ENCODE measurements around the gene ZDHHC18. TPM values are rescaled to one million over a fixed set of nuclear protein-coding genes. Genes with fewer than 3 reads are reported as not detected.

The ZDHHC18 gene
- total and polyA plus RNA-seq, 2 of the 8 experiments (the other 6 are each of a cell fraction or from before 2014, with no cell fraction given) = 29.7 to 49.8 TPM

DNA sequence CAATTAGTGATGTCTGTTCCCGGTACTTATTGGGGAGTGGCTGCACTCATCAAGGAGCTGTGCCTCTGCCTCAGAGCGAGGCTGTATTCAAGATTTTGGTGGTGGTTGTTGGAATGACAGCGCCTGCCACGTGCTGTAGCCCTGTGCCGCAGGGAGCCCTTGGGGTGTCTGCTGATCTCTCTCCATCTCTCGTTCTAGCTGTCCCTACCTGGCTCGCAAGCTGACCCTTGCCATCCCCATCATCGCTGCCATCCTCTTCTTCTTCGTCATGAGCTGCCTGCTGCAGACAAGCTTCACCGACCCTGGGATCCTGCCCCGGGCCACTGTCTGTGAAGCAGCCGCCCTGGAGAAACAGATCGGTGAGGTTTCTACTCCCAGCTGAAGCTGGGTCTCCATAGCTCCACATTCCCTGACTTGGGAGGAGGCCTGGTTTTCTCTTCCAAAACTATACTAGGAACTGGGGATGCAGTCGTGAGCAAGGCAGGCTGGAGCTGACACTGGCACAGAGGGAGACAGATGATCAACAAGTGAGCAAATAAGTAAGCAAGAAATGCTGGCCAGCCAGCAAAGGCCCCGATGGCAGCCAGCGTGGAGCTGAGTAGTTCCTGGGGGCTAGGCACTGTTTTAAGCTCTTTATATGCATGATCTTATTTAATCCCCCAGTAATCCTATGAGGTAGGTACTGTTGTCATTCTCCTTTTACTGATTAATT, 5.9 kb downstream of the ZDHHC18 start (continued):
- TF ChIP-seq, protein P1, sequence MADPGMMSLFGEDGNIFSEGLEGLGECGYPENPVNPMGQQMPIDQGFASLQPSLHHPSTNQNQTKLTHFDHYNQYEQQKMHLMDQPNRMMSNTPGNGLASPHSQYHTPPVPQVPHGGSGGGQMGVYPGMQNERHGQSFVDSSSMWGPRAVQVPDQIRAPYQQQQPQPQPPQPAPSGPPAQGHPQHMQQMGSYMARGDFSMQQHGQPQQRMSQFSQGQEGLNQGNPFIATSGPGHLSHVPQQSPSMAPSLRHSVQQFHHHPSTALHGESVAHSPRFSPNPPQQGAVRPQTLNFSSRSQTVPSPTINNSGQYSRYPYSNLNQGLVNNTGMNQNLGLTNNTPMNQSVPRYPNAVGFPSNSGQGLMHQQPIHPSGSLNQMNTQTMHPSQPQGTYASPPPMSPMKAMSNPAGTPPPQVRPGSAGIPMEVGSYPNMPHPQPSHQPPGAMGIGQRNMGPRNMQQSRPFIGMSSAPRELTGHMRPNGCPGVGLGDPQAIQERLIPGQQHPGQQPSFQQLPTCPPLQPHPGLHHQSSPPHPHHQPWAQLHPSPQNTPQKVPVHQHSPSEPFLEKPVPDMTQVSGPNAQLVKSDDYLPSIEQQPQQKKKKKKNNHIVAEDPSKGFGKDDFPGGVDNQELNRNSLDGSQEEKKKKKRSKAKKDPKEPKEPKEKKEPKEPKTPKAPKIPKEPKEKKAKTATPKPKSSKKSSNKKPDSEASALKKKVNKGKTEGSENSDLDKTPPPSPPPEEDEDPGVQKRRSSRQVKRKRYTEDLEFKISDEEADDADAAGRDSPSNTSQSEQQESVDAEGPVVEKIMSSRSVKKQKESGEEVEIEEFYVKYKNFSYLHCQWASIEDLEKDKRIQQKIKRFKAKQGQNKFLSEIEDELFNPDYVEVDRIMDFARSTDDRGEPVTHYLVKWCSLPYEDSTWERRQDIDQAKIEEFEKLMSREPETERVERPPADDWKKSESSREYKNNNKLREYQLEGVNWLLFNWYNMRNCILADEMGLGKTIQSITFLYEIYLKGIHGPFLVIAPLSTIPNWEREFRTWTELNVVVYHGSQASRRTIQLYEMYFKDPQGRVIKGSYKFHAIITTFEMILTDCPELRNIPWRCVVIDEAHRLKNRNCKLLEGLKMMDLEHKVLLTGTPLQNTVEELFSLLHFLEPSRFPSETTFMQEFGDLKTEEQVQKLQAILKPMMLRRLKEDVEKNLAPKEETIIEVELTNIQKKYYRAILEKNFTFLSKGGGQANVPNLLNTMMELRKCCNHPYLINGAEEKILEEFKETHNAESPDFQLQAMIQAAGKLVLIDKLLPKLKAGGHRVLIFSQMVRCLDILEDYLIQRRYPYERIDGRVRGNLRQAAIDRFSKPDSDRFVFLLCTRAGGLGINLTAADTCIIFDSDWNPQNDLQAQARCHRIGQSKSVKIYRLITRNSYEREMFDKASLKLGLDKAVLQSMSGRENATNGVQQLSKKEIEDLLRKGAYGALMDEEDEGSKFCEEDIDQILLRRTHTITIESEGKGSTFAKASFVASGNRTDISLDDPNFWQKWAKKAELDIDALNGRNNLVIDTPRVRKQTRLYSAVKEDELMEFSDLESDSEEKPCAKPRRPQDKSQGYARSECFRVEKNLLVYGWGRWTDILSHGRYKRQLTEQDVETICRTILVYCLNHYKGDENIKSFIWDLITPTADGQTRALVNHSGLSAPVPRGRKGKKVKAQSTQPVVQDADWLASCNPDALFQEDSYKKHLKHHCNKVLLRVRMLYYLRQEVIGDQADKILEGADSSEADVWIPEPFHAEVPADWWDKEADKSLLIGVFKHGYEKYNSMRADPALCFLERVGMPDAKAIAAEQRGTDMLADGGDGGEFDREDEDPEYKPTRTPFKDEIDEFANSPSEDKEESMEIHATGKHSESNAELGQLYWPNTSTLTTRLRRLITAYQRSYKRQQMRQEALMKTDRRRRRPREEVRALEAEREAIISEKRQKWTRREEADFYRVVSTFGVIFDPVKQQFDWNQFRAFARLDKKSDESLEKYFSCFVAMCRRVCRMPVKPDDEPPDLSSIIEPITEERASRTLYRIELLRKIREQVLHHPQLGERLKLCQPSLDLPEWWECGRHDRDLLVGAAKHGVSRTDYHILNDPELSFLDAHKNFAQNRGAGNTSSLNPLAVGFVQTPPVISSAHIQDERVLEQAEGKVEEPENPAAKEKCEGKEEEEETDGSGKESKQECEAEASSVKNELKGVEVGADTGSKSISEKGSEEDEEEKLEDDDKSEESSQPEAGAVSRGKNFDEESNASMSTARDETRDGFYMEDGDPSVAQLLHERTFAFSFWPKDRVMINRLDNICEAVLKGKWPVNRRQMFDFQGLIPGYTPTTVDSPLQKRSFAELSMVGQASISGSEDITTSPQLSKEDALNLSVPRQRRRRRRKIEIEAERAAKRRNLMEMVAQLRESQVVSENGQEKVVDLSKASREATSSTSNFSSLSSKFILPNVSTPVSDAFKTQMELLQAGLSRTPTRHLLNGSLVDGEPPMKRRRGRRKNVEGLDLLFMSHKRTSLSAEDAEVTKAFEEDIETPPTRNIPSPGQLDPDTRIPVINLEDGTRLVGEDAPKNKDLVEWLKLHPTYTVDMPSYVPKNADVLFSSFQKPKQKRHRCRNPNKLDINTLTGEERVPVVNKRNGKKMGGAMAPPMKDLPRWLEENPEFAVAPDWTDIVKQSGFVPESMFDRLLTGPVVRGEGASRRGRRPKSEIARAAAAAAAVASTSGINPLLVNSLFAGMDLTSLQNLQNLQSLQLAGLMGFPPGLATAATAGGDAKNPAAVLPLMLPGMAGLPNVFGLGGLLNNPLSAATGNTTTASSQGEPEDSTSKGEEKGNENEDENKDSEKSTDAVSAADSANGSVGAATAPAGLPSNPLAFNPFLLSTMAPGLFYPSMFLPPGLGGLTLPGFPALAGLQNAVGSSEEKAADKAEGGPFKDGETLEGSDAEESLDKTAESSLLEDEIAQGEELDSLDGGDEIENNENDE (IDR thresholded peaks at IDR 0.05; ENCODE audit: insufficient replicate concordance, low read length) = no peak
- TF ChIP-seq NRF1 (IDR thresholded peaks at IDR 0.05; ENCODE audit: low read depth, low read length) = no peak
- TF ChIP-seq YY1 (IDR thresholded peaks at IDR 0.05; ENCODE audit: low read depth, low read length) = no peak
- no peak for TF ChIP-seq PHF8 (conservative IDR thresholded peaks at IDR 0.05; ENCODE audit: low read depth, low read length)
- no peak for TF ChIP-seq POLR2AphosphoS5 (IDR thresholded peaks at IDR 0.05; ENCODE audit: low read depth, low read length)
- TF ChIP-seq, protein P2, sequence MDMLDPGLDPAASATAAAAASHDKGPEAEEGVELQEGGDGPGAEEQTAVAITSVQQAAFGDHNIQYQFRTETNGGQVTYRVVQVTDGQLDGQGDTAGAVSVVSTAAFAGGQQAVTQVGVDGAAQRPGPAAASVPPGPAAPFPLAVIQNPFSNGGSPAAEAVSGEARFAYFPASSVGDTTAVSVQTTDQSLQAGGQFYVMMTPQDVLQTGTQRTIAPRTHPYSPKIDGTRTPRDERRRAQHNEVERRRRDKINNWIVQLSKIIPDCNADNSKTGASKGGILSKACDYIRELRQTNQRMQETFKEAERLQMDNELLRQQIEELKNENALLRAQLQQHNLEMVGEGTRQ (IDR thresholded peaks at IDR 0.05; ENCODE audit: low read length) = no peak

Data from H1 (cell line).